ENCODE results near the gene MAP7D1.
"Not testable (repeated sequence)": the region's sequence is repeated elsewhere in the genome, so short reads cannot be mapped to it uniquely, and the experiment has no call there.

MAP7D1 gene

GRCh38 chr1:36203554-36204346 lies 47.8 kb downstream of the MAP7D1 start:
- no peak for DNase-seq (ENCODE audit: low read depth in 3 of 3)

DNA sequence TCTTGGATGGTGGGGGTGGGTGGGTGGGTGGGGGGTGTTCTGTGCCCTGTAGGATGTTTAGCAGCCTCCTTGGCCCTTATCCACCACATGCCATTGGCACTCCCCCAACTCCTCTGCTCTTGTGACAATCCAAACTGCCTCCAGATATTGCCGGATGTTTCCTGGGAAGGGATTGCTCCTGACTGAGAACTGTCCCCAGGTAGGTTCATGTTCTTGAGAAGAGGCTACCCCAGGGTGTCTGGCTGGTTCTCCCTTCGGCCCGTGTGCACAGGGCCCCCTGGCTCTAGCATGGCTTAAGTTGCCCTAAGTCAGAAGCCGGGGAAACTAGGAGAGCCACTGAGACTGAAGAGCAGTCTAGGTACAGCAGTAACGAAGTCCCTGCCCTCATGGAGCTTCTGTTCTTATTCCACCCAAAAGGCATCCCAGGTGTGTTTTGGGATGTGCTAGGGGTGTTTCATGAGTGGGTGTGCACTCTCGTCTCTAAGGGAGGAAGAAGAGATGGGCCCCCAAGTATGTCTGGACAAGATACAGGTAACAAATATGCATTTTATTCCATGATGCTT lies 48.5 kb downstream of the MAP7D1 start:
- DNase-seq (ENCODE audit: low read depth in 3 of 3), result no peak

DNA sequence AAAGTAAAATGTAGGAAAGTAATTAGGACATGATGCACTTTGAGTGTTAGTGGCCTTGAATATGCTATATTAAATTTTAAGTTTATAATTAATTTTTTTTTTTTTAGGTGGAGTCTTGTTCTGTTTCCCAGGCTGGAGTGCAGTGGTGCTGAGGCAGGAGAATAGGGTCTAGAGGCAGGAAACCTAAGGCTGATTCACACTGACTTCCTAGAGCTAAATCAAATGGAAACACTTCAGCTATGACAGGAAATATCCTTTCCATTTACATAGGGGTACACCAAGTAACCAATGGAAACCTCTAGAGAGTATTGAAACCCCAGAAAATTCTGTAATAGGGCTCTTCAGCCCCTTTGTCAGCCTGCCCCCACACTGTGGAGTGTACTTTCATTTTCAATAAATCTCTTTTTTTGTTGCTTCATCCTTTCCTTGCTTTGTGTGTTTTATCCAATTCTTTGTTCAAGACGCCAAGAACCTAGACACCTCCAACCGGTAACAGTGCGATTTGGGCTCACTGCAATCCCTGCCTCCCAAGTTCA lies 50.4 kb downstream of the MAP7D1 start:
- no peak for DNase-seq (ENCODE audit: low read depth in 3 of 3)

GRCh38 chr1:36207339-36207738 lies 51.4 kb downstream of the MAP7D1 start:
- no peak for DNase-seq (ENCODE audit: low read depth in 3 of 3)

GRCh38 chr1:36208978-36209703 lies 53.2 kb downstream of the MAP7D1 start:
- no peak for DNase-seq (ENCODE audit: low read depth in 3 of 3)

DNA sequence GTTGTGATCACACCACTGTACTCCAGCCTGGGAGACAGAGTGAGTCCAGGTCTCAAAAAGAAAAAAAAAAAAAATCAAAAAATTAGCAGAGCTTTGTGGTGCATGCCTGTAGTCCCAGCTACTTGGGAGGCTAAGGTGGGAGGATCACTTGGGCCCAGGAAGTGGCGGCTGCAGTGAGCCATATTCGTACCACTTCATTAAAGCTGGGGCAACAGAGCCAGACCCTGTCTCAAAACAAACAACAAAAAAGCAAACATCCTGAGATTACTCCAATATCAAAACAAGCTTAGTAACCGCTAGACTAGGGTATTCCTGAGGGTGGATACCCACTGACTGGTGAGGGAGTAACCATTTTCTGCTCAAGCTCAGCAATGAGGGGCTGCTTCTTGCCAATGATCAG lies 55.3 kb downstream of the MAP7D1 start:
- no peak for DNase-seq (ENCODE audit: low read depth in 3 of 3)

DNA sequence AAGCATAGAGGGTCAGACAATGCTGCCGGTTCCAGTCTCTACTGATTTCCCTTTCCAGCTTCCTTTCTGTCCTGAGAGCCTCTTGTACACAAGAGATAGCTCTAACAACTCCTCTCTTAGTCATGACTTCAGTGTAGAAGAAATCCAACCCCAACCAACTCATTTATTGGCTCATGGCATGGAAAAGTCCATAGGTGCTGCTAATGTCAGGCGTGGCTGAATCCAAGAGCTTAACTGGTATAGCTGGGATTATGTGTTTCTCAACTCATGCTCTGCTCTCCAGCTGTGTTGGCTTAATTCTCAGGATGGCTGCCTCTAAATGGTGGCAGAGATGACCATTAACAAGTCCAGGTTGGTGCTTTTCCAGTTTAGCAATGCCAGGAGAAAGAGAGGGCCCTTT lies 55.9 kb downstream of the MAP7D1 start:
- DNase-seq (ENCODE audit: low read depth in 3 of 3), result no peak

GRCh38 chr1:36212782-36213181 lies 56.8 kb downstream of the MAP7D1 start:
- no peak for DNase-seq (ENCODE audit: low read depth in 3 of 3)

DNA sequence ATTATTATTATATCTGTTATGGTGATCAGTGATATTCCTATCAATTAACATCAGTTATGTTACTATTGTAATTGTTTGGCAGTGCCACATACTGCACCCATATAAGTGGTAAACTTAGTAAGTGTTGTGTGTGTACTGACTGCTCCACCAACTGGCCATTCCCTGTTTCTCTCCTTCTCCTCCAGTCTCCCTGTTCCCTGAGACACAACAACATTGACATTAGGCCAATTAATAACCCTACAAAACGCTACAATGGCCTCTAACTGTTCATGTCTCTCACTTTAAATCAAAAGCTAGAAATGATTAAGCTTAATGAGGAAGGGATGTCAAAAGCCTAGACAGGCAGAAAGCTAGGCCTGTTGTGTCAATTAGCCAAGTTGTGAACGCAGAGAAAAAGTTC lies 61.7 kb downstream of the MAP7D1 start:
- DNase-seq (ENCODE audit: low read depth in 3 of 3), result no peak

GRCh38 chr1:36221901-36222300 lies 65.9 kb downstream of the MAP7D1 start:
- not testable (repeated sequence) for DNase-seq (ENCODE audit: low read depth in 3 of 3)

- DNase-seq (ENCODE audit: low read depth in 3 of 3), result no peak
These were observed 66.8 kb downstream of the MAP7D1 start for GRCh38 chr1:36222481-36223380.

DNA sequence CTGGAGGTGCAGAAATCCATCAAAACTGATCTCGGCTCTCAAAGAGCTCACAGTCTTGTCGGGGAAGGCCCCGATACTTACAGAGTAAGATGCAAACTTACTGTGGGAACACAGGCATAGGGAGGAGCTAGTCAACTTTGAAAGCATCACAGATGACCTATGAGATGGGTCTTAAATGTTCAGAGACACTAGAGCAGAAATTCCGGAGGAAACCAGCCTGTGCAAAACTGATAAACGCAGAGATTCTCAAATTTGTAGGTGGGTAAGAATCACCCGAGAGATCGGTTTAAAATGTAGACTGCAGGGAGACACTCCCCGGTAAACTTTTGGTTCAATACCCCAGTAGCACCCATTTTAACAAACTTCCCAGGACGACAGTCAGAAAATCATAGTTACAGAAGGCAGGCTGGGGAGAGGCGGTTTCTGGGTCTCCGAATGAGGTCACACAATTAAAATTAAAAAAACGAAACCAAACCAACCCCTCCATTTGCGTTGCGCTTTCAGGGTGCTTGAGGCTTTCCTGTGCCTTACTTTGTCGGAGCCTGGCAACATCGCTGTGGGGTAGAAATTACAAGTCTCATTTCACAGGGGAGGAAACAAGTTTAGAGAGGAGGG lies 67.5 kb downstream of the MAP7D1 start:
- no peak for DNase-seq (ENCODE audit: low read depth in 3 of 3)

- DNase-seq (ENCODE audit: low read depth in 3 of 3), result peak; percentile 95 to 99 (median 99)
These were observed 68.1 kb downstream of the MAP7D1 start, which contains the start of gene THRAP3 for GRCh38 chr1:36223996-36224536. Gene THRAP3, plus strand, starts transcription at chr1:36224443. Its CDS starts 58,121 bp downstream, at chr1:36282564.

GRCh38 chr1:36224537-36225282 lies 68.8 kb downstream of the MAP7D1 start:
- peak in 1 of 3 experiments; percentile 68 for DNase-seq (ENCODE audit: low read depth in 3 of 3)

DNA sequence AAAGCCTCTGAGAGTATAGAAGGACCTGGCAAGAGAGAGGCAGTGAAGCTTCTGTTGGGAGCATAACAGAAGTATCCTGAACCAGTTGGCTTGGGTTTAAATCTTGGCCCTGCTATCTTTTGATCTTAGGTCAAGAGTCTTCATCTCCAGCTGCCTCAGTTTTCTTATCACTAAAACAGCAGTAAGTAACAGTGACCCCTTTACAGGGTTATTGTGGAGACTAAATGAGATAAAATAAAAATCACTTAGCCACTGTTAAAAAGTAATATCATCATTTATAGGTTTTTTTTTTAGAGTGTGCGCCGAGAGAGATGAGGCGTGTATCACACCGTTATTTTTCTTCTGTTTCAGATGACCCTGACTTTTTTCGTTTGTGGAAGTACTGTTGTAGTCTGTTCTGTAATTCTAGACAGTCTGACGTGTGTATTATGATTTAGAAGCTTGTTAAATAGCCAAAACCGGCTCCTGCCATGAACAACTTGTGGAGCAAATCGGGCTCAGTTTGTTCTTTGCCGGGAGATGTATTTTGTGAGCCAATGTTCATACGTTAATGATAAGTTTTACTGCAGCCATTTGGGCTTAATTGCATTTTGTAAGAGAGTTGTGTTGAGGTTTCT lies 69.4 kb downstream of the MAP7D1 start:
- no peak for DNase-seq (ENCODE audit: low read depth in 3 of 3)

GRCh38 chr1:36230279-36230678 lies 74.3 kb downstream of the MAP7D1 start:
- DNase-seq (ENCODE audit: low read depth in 3 of 3), result not testable (repeated sequence)
